GM19035 (cell line): ENCODE data around the gene SYTL2.

Source experiments
- ATAC-seq: cut with Tn5 transposase; IDR thresholded peaks from one replicate; pipeline ENCODE4 v1.9.1; 2021; ENCODE audit not compliant: unreplicated experiment

The SYTL2 gene

DNA sequence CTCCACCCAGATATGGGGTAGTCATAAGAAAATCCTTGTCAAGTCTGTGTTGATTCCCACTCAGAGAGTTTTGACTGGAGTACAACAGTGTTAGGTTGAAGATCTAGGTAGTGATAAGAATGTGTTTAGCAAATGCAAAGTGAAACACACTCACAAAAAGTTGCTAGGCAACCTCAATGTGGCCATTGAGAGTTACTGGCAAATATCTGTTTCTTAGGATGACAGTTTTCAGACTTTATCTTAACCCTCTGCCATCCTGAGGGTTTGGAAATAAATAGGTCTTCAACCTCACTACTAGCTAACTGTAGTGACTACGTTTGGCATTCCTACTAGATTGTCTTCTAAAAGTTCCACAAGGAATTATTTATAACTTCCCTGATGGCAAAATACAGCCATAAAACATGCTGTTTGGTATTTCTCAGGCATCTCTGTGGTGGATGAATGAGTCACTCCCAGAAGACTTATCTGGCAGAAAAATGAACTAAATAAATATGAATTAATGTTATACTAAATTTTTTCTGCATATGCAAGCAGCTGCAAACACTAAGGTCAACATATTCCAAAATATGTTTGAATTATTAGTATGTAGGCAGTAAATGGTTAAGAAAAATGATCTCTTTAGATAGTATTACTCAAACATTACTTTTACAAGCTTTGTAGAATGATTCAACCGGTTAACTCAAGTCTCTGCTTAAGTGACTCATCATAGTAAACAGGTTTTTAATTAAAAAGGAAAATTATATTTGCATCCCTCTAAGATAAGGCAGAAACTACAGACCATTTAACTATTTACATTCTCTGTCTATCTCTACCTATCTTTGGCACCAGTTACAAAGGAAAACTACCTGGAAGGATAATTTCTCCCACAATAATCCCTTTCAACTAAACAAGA, 17.1 kb upstream of the SYTL2 start:
- ATAC-seq: no peak

DNA sequence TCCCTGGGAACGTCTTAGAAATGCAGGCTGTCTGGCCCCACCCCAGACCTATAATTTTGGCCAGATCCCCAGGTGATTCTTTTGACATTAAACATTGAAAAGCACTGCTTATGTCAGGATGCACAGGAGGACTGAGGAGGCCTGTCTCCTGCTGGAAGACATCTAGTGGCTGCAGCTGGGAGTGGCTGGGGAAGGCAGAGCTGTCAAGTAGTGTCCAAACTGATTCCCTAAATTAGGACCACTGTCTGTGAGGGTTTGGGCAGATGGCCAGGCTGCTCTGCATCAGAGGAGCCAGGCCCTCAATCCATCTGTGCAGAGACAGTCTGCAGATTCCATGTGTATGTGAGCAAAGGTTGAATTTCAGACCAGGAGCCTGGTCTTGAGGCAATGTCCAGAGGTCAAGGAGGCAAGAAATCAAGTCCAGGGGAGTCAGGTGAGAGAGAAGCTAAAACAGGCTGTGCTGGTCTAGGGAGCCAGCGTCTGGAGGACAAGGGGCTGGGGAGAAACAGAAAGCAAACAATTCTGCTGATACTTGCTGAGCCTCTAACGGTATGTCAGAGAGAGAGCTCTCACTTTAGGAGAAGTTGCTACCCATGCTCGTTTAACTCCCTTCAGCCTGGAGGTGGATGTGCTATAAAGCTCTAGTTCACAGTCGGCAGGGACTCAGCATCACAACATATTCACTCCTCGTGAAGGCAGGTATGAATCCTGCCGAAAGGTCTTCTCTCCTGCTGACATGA, 15.3 kb upstream of the SYTL2 start:
- ATAC-seq: no peak

- ATAC-seq: no peak
Observed at GRCh38 chr11:85825616-85826015, 14.7 kb upstream of the SYTL2 start.

DNA sequence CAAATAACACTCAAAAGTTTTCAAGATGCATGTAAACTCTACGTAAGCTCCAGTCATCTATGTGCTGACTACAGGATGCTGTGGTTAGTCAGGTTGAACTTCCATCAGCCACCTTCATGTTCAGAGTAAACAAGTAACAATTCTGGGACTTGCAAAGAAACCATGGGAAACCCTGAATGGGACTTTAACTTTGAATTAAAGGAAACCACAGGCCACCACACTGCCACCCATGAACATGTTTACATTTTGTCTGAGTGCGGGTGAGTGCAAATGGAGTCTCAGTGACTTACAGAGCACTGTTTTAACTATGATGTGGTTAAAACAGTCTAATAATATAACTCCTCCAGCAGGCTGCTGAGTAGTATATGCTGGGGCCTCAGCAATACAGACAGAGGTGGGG, 12.9 kb upstream of the SYTL2 start:
- no peak for ATAC-seq

- ATAC-seq: no peak
Observed at GRCh38 chr11:85822814-85823213, 11.9 kb upstream of the SYTL2 start.

DNA sequence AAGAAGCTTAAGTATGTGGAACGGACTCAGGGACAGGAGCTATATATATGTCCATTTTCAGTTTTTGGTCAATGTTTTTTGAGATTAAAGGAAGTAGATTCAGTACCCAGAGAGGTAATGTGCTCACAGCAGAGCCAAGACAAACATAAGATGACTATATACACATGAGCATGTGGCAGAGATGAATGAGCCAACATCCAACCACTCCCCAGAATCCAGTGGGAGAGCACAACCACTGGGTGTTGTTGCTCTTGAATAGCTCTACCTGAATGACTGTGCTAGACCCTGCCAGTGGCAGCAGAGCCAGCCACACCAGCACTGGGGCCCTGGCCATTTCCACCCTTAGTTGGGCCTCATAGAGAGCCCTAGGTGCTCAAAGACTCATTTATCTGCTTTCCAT, 10.7 kb upstream of the SYTL2 start:
- no peak for ATAC-seq

DNA sequence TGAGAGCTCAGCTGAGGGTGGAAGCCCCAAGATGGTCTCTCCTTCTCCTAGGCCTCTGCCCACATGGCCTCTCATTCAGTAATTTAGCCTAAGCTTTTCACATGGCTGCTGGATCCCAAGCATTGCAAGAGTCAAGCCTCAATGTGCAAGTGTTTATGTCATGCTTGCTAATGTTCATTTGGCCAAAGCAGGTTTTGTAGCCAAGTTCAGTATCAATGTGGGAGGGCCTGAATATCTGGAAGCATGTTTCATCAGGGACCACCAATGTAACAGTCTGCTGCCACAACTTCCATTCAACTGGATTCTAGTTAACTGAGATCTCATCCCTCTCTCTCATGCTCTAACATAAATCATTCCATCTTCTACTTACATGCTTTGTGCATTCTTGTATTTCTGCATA, 8.5 kb upstream of the SYTL2 start:
- ATAC-seq: no peak

GRCh38 chr11:85815186-85815931, 4.4 kb upstream of the SYTL2 start:
- no peak for ATAC-seq

DNA sequence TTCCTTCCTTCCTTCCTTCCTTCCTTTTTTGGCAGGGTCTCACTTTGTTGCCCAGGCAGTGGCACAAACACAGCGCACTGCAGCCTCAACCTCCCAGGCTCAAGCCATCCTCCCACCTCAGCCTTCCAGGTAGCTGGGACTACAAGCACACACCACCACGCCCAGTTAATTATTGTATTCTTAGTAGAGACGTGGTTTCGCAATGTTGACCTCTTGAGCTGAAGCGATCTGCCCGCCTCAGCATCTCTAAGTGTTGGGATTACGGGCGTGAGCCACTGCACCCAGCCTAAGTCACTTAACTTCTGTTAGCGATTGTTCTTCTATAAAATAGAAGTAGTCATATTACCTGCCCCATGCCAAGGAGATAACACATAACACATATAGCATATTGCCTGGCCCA, 2.8 kb upstream of the SYTL2 start:
- ATAC-seq: no peak

- no peak for ATAC-seq
Observed at GRCh38 chr11:85811624-85812023, 683 bp upstream of the SYTL2 start.

DNA sequence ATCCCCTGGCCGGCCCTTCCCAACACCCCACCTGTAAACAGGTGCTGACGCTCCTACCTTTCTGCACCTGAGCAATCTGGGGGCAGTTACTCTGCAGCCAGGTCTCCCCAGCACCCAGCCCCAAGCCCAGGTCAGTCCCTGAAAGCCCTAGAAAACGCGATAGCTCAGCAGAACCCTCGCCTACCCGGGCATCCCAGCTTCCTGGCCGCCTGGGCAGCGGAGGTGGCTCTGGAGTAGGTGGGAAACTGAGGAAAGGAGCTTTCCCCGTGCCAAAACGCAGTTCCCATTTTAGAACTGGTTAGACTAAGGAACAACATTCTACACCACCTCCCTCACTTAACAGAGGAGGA, 445 bp downstream of the SYTL2 start:
- ATAC-seq: no peak

DNA sequence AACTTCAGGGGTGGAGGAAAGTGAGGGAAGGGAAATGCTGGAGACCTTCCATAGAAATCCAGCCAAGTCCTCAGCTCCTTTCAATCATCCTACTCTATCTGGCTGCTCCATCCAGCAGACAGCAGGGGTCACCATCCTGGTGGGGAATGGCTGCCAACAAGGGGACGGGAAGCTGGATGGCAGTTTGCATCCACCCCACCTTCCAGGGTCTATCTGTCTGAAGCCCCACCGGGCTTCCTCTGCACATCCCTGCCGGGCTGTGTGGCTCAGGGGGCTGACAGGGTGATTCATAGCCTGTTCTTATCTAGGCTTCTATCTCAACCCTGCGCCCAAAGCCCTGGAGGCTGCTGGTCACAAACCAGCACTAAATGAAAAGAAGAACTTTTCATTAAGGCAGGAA, 1.1 kb downstream of the SYTL2 start:
- ATAC-seq: no peak

- ATAC-seq: peak; percentile 43
Observed at GRCh38 chr11:85809191-85809590, 1.8 kb downstream of the SYTL2 start.

- no peak for ATAC-seq
Observed at GRCh38 chr11:85806876-85807275, 4.1 kb downstream of the SYTL2 start.

DNA sequence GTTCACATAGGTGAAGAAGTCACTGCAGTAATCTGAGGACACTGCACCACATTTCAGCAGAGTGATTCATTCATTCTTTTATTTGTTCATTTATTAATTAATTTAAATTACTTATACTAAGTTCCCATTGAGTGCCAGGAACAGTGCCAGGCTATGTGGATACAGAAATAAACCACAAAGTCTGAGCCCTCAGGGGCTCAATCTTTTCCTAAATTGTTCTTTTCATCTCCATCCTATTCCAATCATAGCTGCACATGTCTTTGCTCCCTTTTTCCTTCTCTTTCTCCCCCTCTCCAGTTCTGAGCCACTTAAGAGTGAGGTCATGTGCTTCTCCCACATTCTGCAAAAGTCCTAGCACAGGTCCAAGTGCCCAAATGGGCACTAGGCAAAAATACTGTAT, 4.9 kb downstream of the SYTL2 start:
- no peak for ATAC-seq

- ATAC-seq: no peak
Observed at GRCh38 chr11:85805387-85805786, 5.6 kb downstream of the SYTL2 start.

DNA sequence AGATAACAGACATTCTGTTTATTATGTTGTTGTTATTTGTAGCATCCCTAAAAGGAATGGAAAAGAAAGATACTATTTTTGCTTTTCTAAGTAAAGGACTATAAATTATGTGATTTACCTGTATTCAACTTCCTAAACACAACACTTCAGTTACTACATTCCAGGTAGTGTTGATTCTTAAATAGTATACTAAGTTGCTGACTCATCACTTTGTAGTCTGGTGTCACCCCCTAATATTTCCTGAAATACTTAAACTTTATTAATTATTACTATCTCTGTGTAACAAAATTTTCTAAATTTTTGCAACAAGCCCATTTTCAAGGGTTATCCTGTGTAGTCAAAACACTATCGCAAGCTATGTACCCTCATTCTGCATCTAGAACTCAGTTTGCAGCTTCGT, 7.0 kb downstream of the SYTL2 start:
- ATAC-seq: no peak

DNA sequence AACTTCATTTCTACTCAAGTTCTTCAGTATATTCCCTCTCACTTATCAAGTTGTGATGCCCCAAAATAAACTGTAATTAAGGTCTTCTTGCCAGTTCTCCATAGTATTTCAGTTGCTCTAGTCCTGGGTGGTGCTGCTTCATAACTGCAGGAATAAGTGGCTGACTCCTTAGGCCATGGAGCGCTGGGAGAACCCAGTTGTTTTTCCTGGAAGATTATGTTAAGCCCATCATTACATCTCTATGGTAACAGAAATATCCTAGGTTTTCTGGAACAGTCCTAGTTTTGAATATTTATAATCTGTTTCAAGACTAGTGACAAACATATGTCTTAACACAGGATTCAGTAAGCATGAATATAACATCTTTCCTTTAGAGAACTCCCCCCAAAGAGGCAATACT, 7.6 kb downstream of the SYTL2 start:
- no peak for ATAC-seq

GRCh38 chr11:85801527-85801926, 9.4 kb downstream of the SYTL2 start:
- ATAC-seq: no peak

GRCh38 chr11:85800595-85801342, 10.2 kb downstream of the SYTL2 start:
- no peak for ATAC-seq

DNA sequence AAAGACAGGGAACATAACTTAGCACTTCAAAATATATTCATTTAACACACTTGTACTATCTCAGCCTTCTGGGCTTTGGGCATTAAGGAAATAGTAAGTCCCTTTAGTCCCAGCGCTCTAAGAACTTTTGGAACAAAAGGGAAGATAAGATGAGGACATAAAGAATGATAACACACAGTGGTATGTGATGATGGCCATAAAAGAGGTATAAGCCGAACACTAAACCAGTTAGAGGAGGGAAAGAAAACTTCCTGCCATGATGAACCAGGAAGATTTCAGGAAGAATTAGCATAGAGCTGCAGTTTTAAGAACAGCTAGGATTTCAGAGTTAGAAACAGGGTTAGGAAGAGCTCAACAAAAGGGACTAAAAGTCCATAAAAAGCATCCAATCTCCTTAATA, 11.8 kb downstream of the SYTL2 start:
- ATAC-seq: no peak
